DMS 273 (cell line): ENCODE results near the gene CADM3.

Source experiments
- DNase-seq: peaks from one replicate; lab custom pipeline; 2025; ENCODE audit not compliant: unreplicated experiment; lab: John Stamatoyannopoulos, UW

CADM3 gene

GRCh38 chr1:159206110-159206509, 34.7 kb downstream of the CADM3 start:
- DNase-seq, result no peak

- no peak for DNase-seq
Measured at GRCh38 chr1:159207080-159207479, 35.7 kb downstream of the CADM3 start.

DNA sequence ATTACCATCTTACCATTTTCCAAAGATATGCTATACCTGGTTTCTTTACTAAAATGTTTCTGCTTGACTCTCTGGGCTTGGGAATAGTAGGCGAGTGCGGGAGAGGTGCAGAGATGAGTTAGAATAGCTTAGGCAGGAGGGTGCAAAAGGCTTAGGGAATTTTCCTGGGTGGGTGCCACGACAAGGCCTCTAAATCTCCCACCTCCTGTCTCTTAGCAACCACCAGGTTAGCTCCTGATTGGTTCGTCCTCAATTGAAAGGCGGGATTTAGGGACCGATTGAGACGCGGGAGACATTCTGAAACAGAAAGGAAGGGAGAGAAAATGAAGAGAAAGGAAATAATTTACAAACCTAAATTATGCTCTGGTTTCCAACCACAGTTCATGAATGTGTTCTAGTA, 36.4 kb downstream of the CADM3 start:
- DNase-seq, result peak; percentile 37

GRCh38 chr1:159208175-159208825, 36.9 kb downstream of the CADM3 start:
- DNase-seq, result no peak

DNA sequence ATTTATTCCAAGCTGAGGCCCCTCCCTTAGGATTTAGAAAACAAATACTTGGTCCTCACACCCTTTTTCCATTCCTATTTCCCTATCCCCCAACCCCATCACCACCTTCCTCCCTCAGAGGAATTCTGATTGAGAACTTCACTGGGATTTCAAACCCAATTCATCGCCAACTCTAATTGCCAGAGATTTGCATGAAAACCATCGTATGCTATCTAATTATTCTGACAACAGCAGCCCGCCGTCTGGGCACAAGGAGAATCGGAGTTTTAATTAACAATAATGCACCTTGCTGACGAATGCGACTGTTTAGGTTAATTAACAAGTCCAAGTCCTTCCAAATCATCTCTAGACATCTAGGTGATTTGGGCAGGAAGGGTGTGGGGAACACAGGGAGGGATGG, 37.6 kb downstream of the CADM3 start:
- DNase-seq, result no peak

DNA sequence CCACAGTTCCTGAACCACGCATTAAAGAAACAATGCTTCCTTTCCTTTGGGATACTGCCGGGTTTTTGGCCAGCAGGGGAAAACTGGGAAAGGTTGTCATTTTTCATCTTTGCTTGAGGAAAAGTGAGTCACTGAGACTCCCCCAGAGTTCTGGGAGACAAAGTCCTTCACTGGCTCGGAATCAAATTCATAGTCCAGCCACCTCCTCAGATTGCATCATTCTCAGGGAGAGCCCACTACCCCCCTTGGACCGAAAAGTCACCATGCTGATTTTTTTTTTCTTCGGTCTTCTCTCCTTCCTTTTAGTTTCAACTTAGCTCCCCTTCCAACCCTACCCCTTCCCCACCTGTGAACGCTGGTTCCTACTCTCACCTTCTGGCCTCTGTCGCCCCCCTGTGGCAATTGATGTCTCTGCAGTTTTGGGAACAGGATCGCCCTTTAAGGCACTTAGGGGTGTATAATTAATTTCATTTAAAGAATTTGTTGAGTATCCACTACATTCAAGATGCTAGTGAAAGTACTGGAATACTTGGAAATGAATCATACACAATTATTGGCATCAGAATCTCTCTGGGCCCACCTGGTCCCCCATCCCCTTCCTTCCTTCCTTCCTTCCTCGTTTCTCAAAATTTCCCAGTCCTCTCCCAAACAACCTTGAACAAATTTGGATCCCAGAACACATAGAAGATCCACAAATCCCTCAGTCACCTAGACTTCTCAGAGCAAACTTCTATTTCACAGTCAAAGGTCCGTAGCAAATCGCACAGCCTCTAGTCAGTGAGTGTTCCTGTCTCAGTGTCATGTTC, 40.1 kb downstream of the CADM3 start:
- peak; percentile 71 for DNase-seq

GRCh38 chr1:159212596-159212995, 41.2 kb downstream of the CADM3 start:
- DNase-seq, result no peak

GRCh38 chr1:159214149-159214760, 42.8 kb downstream of the CADM3 start:
- DNase-seq, result peak; percentile 63

DNA sequence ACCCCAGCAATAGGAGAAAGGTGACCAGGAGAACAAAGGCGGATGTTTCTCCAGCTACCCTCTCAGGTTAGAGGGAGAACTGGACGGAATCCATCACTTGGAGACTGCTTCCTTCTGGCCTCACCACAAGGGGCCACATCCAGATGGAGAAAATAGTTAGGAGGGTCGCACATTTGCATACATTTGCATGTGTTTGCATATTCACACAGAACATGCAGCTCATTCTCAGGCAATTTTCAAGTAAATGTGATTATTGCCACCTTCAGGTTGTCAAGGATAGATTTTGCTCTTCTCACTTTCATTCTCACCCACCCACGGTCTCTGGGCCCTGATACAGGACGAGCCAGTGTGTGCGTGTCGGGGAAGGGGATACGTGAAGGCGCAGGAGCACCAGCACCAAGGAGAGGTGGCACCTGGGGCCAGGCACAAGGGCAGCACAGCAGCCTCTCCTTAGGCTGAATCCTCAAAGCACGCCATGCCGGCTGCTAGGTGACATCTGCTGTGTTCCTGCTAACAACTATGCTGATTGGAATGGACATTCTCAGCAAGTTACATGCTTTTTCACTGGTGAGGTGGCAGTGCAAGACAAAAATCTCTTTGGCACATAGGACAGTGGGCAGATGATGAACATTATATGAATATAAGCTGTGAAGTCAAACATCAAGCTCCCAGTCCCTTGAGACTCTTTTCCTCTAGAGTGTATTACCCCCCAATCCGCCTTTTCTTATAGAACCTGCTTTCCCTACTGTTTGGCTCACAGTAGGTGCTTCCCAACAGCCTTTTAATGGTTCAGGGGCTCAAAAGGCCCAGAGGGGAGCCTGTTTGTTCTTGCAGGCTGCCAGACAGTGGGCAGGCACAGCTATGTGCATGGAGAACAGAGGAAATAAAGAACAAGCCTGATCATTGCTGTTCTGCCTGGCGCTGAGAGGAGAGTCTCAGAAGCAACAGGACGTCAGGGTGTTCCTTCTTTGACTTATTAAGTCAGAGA, 47.5 kb downstream of the CADM3 start:
- DNase-seq, result no peak

GRCh38 chr1:159222075-159222865, 50.9 kb downstream of the CADM3 start:
- DNase-seq, result no peak

GRCh38 chr1:159223004-159223403, 51.6 kb downstream of the CADM3 start:
- no peak for DNase-seq

- DNase-seq, result no peak
Measured at GRCh38 chr1:159228554-159228953, 57.1 kb downstream of the CADM3 start.

DNA sequence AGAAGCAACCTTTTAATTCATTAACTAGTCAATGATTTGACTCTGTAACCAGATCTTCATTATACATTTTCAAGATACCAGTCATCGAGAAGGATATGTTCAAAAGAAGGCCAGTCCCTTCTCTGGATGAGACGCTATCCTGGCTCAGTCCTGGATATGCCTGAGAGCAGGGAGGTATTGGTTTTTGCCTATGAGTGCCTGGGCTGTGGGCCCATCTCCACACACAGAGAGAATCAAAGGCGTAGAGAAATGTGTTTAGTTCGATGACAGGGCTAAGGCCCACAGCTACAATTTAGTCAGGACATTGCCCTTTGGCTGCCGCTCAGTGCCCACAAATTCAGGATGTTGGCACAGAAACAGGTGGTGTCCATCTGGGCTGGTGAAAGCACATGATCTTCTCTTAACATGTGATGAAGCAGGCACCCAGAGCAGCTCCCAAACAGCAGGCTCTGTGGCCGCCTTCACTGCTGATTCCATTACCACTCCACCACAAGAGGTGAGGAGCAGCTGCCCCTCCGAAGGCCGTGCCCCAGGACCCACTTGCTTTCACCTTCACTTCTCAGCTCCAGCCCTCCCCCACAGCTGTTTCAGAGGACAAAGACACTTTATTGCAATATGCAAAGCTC, 58.0 kb downstream of the CADM3 start:
- DNase-seq, result no peak

- DNase-seq, result no peak
Measured at GRCh38 chr1:159229896-159230295, 58.5 kb downstream of the CADM3 start.

DNA sequence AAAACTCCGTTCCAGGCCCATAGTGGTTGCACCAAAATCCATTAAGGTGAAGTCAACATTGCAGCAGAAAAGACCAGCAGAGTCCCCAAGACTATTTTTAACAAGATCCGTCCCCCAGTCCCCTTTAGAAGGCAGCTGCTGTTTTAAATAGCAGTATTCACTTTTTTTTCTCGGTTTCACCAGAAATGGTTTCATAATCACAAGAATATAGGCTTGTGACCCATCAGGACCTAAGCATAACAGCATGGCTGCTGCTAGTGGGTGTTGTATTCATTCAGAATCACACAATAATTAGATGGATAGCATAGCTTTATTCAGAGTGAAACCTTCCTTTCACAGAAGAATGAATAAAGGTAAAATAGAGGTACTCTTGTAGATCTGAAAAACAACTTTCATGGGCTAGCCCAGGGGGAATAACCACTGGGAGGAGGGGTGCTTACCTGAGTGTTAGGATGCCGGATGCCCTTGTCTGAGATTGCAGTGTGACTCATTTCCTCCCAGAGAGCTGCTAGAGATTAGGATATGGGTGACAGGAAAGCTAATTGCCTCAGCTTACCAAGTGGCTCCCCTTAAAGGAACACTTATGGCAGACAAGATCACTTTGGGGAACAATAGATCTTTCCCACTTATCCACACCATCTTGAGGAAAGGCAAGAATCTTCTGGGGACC, 68.3 kb downstream of the CADM3 start:
- no peak for DNase-seq

- no peak for DNase-seq
Measured at GRCh38 chr1:159247266-159247665, 75.9 kb downstream of the CADM3 start.

DNA sequence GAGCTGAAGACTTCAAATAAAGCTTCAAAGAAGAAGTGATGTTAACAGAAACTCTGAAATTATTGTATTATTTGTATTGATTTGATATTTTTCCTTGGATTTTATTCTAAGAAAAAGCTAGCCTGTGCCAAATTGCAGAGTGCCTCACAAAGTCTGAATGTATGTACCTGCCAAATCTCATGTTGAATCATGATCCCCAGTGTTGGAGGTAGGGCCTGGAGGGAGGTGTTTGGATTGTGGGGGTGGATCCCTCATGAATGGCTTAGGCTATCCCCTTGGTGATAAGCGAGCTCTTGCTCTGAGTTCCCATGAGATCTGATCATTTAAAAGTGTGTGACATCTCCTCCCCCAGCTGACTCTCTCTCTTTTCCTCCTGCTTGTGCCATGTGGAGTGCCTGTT, 76.9 kb downstream of the CADM3 start:
- no peak for DNase-seq

- no peak for DNase-seq
Measured at GRCh38 chr1:159250638-159251216, 79.3 kb downstream of the CADM3 start.
